ENCODE results near the gene SEC14L6.

DNA sequence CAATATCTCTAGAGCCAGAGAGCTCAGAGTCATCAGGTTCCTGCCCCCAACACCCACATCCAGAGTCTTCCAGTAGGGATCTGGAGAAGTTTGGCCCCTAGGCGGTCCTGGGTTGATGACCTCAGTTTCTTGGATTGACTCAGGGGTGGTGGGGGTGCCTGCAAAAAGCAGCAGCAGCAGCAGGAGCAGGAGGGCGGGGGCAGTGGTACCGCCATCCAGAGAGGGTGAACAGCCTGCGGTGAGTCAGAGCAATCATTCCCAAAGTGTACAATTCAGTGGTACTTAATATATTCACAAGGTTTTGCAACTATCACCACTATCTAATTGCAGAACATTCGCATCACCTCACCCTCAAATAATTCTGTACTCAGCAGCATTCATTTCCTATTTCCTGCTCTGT lies 64.8 kb downstream of the SEC14L6 start:
- TF ChIP-seq, protein P1, sequence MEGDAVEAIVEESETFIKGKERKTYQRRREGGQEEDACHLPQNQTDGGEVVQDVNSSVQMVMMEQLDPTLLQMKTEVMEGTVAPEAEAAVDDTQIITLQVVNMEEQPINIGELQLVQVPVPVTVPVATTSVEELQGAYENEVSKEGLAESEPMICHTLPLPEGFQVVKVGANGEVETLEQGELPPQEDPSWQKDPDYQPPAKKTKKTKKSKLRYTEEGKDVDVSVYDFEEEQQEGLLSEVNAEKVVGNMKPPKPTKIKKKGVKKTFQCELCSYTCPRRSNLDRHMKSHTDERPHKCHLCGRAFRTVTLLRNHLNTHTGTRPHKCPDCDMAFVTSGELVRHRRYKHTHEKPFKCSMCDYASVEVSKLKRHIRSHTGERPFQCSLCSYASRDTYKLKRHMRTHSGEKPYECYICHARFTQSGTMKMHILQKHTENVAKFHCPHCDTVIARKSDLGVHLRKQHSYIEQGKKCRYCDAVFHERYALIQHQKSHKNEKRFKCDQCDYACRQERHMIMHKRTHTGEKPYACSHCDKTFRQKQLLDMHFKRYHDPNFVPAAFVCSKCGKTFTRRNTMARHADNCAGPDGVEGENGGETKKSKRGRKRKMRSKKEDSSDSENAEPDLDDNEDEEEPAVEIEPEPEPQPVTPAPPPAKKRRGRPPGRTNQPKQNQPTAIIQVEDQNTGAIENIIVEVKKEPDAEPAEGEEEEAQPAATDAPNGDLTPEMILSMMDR (optimal IDR thresholded peaks at IDR 0.05 in 1 of 3, IDR thresholded peaks at IDR 0.05 in 1 of 3, conservative IDR thresholded peaks at IDR 0.05 in 1 of 3; ENCODE audit: extremely low read depth in 1 of 3, insufficient read depth in 2 of 3, low read length in 3 of 3): no peak
- no peak for TF ChIP-seq EZH2 (IDR thresholded peaks at IDR 0.05; ENCODE audit: low read length)
